Smooth muscle cell (in vitro differentiated cells): ENCODE results near the gene DNAJC8. TPM values are rescaled to one million over a fixed set of nuclear protein-coding genes. Genes with fewer than 3 reads are reported as not detected.

ENCODE experiments used
- DNase-seq: peaks from one replicate; lab custom pipeline; 2025; ENCODE audit not compliant: unreplicated experiment; lab: John Stamatoyannopoulos, UW
- H2AFZ ChIP-seq: fragments of 200-600 bp; sonication (generic); 2 replicates; pipeline ENCODE4 v1.6.0; 2016; ENCODE audit warnings: antibody characterized with exemption, low read depth, mild to moderate bottlenecking
- H3F3A ChIP-seq: fragments of 200-600 bp; sonication (generic); 2 replicates; pipeline ENCODE4 v1.6.0; 2017; ENCODE audit warnings: antibody characterized with exemption, low read depth
- H3K27ac ChIP-seq: fragments of 200-600 bp; sonication (generic); 2 replicates; pipeline ENCODE4 v1.5.1; 2016; ENCODE audit warnings: low read depth, mild to moderate bottlenecking
- H3K27me3 ChIP-seq: fragments of 200-600 bp; sonication (generic); 2 replicates; pipeline ENCODE4 v1.6.1; 2016; ENCODE audit warnings: low read depth, mild to moderate bottlenecking
- H3K36me3 ChIP-seq: fragments of 200-600 bp; sonication (generic); 2 replicates; pipeline ENCODE4 v1.5.1; 2016; ENCODE audit warnings: low read depth
- H3K4me1 ChIP-seq: fragments of 200-600 bp; sonication (generic); 2 replicates; pipeline ENCODE4 v1.5.1; 2016; ENCODE audit warnings: low read depth
- H3K4me2 ChIP-seq: fragments of 200-600 bp; sonication (generic); 2 replicates; pipeline ENCODE4 v1.6.0; 2016; ENCODE audit warnings: mild to moderate bottlenecking
- H3K4me3 ChIP-seq: fragments of 200-600 bp; sonication (generic); 2 replicates; pipeline ENCODE4 v1.5.1; 2016; ENCODE audit warnings: mild to moderate bottlenecking
- H3K79me2 ChIP-seq: fragments of 200-600 bp; sonication (generic); 2 replicates; pipeline ENCODE4 v1.6.0; 2016; ENCODE audit warnings: low read depth, mild to moderate bottlenecking
- H3K9ac ChIP-seq: fragments of 200-600 bp; sonication (generic); 2 replicates; pipeline ENCODE4 v1.6.0; 2016; ENCODE audit warnings: low read depth
- H3K9me3 ChIP-seq: fragments of 200-600 bp; sonication (generic); replicated peaks from 2 replicates; pipeline ENCODE4 v1.5.1; 2016; ENCODE audit warnings: low read depth
- H4K20me1 ChIP-seq: fragments of 200-600 bp; sonication (generic); 2 replicates; pipeline ENCODE4 v1.6.0; 2016; ENCODE audit warnings: low read depth
- CTCF ChIP-seq: fragments of 200-600 bp; sonication (generic); IDR thresholded peaks from 2 replicates; pipeline ENCODE4 v1.5.1; 2017; ENCODE audit warnings: borderline replicate concordance, mild to moderate bottlenecking, antibody characterized with exemption; ENCODE audit not compliant: insufficient read depth, poor library complexity, severe bottlenecking
- WGBS: methylation state at CpG from one replicate; pipeline ENCODE4 v1.1.7; 2016; ENCODE audit warnings: low lambda C conversion rate; 5-methylcytosine and 5-hydroxymethylcytosine counted together
- polyA plus RNA-seq: library from polyadenylated mRNA; unstranded; fragments of >200 nt; fragmentation: Nextera tagmentation; extraction: Ambion mirVana; gene quantifications from 2 replicates; pipeline ENCODE4 v1.2.1, GENCODE V29; 2016
- total RNA-seq: library from RNA; depleted of rRNA; stranded (reverse); fragments of >200 nt; gene quantifications from 2 replicates; pipeline ENCODE4 v1.2.3, GENCODE V29; 2014

DNAJC8 gene
- total and polyA plus RNA-seq, 2 experiments from 2014 or later = 76.1 to 114 TPM

GRCh38 chr1:28170001-28170596 is 62.7 kb downstream of the DNAJC8 start:
- Histone ChIP-seq H3K36me3 (no peaks in the 10 kb centered on the region), H3K79me2 (no peaks in the 10 kb centered on the region), H3K27ac (no peak overlapping the region), H3K9me3 (no peaks in the 10 kb centered on the region), H3K4me3 (no peak overlapping the region), H4K20me1 (no peaks in the 10 kb centered on the region), H3K4me1 (no peaks in the 10 kb centered on the region), H2AFZ (no peak overlapping the region), H3K4me2 (no peak overlapping the region), H3K9ac (no peak overlapping the region), H3K27me3 (no peaks in the 10 kb centered on the region), H3F3A (peaks cover 7% of the 10 kb centered on the region)
- 96% methylated on average over 2 of the region's 2 CpGs for WGBS
- TF ChIP-seq CTCF = no peak
- no peak for DNase-seq

- H3K9me3 ChIP-seq = no peaks in the 10 kb centered on the region
- no peak overlapping the region for H3K4me3 ChIP-seq
- H3K4me2 ChIP-seq = no peak overlapping the region
- no peaks in the 10 kb centered on the region for H3K36me3 ChIP-seq
- no peak for TF ChIP-seq CTCF
- H3K9ac ChIP-seq = no peak overlapping the region
- no peaks in the 10 kb centered on the region for H3K4me1 ChIP-seq
- H3K27me3 ChIP-seq = no peaks in the 10 kb centered on the region
- 76% methylated on average over 4 of the region's 4 CpGs for WGBS
- no peaks in the 10 kb centered on the region for H3K79me2 ChIP-seq
- no peak overlapping the region for H3K27ac ChIP-seq
- DNase-seq = no peak
- H3F3A ChIP-seq = no peaks in the 10 kb centered on the region
- no peaks in the 10 kb centered on the region for H4K20me1 ChIP-seq
- H2AFZ ChIP-seq = no peak overlapping the region
These were observed 69.2 kb downstream of the DNAJC8 start for GRCh38 chr1:28163496-28164161.

GRCh38 chr1:28162151-28162550 is 70.7 kb downstream of the DNAJC8 start:
- no peaks in the 10 kb centered on the region for H3K4me1 ChIP-seq
- H3K4me2 ChIP-seq = no peak overlapping the region
- no peaks in the 10 kb centered on the region for H3K27me3 ChIP-seq
- no peak overlapping the region for H2AFZ ChIP-seq
- H3F3A ChIP-seq = no peaks in the 10 kb centered on the region
- H3K79me2 ChIP-seq = no peaks in the 10 kb centered on the region
- no peak overlapping the region for H3K9ac ChIP-seq
- no peak for DNase-seq
- H3K27ac ChIP-seq = no peak overlapping the region
- 87% methylated on average over 7 of the region's 7 CpGs for WGBS
- no peaks in the 10 kb centered on the region for H4K20me1 ChIP-seq
- H3K36me3 ChIP-seq = no peaks in the 10 kb centered on the region
- no peak for TF ChIP-seq CTCF
- no peaks in the 10 kb centered on the region for H3K9me3 ChIP-seq
- no peak overlapping the region for H3K4me3 ChIP-seq

- H2AFZ ChIP-seq = no peak overlapping the region
- H4K20me1 ChIP-seq = no peaks in the 10 kb centered on the region
- no peak overlapping the region for H3K4me2 ChIP-seq
- H3K27me3 ChIP-seq = no peaks in the 10 kb centered on the region
- no peak for DNase-seq
- WGBS = 85% methylated on average over 3 of the region's 3 CpGs
- no peak for TF ChIP-seq CTCF
- H3K79me2 ChIP-seq = no peaks in the 10 kb centered on the region
- H3K27ac ChIP-seq = no peak overlapping the region
- no peaks in the 10 kb centered on the region for H3F3A ChIP-seq
- H3K36me3 ChIP-seq = no peaks in the 10 kb centered on the region
- H3K4me3 ChIP-seq = no peak overlapping the region
- H3K4me1 ChIP-seq = no peaks in the 10 kb centered on the region
- no peaks in the 10 kb centered on the region for H3K9me3 ChIP-seq
- H3K9ac ChIP-seq = no peak overlapping the region
These were observed 71.1 kb downstream of the DNAJC8 start for GRCh38 chr1:28161751-28162150.
